HG02759 (cell line): ENCODE measurements around the gene DSCAML1.

Source experiments
- ATAC-seq: cut with Tn5 transposase; IDR thresholded peaks from one replicate; pipeline ENCODE4 v1.9.1; 2021; ENCODE audit warnings: mild to moderate bottlenecking, moderate library complexity; ENCODE audit not compliant: unreplicated experiment

The DSCAML1 gene

GRCh38 chr11:117594721-117595120 is 202.3 kb downstream of the DSCAML1 start:
- no peak for ATAC-seq

- no peak for ATAC-seq
Measured at GRCh38 chr11:117593065-117593464, 204.0 kb downstream of the DSCAML1 start.

- ATAC-seq: no peak
Measured at GRCh38 chr11:117591316-117592039, 205.5 kb downstream of the DSCAML1 start.

GRCh38 chr11:117589063-117589462 is 208.0 kb downstream of the DSCAML1 start:
- ATAC-seq: no peak

- ATAC-seq: no peak
Measured at GRCh38 chr11:117588166-117588810, 208.7 kb downstream of the DSCAML1 start.

- no peak for ATAC-seq
Measured at GRCh38 chr11:117587416-117587815, 209.6 kb downstream of the DSCAML1 start.

GRCh38 chr11:117586392-117586791 is 210.6 kb downstream of the DSCAML1 start:
- ATAC-seq: no peak

- ATAC-seq: no peak
Measured at GRCh38 chr11:117585631-117586030, 211.4 kb downstream of the DSCAML1 start.

- no peak for ATAC-seq
Measured at GRCh38 chr11:117584056-117584830, 212.8 kb downstream of the DSCAML1 start.

- no peak for ATAC-seq
Measured at GRCh38 chr11:117583063-117583801, 213.8 kb downstream of the DSCAML1 start.

- no peak for ATAC-seq
Measured at GRCh38 chr11:117582433-117582832, 214.6 kb downstream of the DSCAML1 start.

GRCh38 chr11:117580866-117581265 is 216.2 kb downstream of the DSCAML1 start:
- no peak for ATAC-seq

GRCh38 chr11:117579161-117579560 is 217.9 kb downstream of the DSCAML1 start:
- ATAC-seq: no peak

GRCh38 chr11:117575856-117576255 is 221.2 kb downstream of the DSCAML1 start:
- ATAC-seq: no peak

- ATAC-seq: no peak
Measured at GRCh38 chr11:117574551-117574950, 222.5 kb downstream of the DSCAML1 start.

GRCh38 chr11:117573326-117573725 is 223.7 kb downstream of the DSCAML1 start:
- ATAC-seq: no peak

- ATAC-seq: no peak
Measured at GRCh38 chr11:117572671-117573070, 224.3 kb downstream of the DSCAML1 start.

GRCh38 chr11:117572129-117572528 is 224.9 kb downstream of the DSCAML1 start:
- no peak for ATAC-seq

GRCh38 chr11:117570701-117571100 is 226.3 kb downstream of the DSCAML1 start:
- ATAC-seq: no peak

- no peak for ATAC-seq
Measured at GRCh38 chr11:117569911-117570310, 227.1 kb downstream of the DSCAML1 start.

GRCh38 chr11:117565709-117566108 is 231.3 kb downstream of the DSCAML1 start:
- ATAC-seq: no peak
